ENCODE measurements around the gene MYH13.

MYH13 gene

DNA sequence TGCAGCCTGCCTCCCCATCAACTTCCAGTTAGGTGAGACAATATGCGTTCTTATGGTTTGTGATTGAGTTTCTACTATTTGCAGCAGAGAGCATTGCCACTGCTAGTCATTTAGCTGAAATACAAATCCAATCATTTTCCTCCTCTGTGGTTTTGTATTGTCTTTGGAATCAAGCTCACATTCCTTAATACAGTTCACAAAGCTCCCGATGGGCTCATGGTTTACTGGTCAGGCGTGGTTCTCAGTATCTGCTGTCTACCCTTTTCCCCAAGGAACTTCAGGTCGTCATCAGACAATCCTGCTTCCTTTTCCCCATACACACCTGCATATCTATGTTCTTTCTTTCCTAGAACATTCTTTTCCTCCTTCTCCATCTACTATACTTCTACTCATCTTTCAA lies 104.8 kb downstream of the MYH13 start:
- DNase-seq: no peak
- TF ChIP-seq GATA1 (IDR thresholded peaks at IDR 0.05; ENCODE audit: low read depth, low read length): no peak
- TF ChIP-seq POLR2A (IDR thresholded peaks at IDR 0.05; ENCODE audit: low read length): no peak

GRCh38 chr17:10266296-10266876 lies 106.4 kb downstream of the MYH13 start:
- DNase-seq: no peak
- no peak for TF ChIP-seq GATA1 (IDR thresholded peaks at IDR 0.05; ENCODE audit: low read depth, low read length)
- no peak for TF ChIP-seq POLR2A (IDR thresholded peaks at IDR 0.05; ENCODE audit: low read length)

DNA sequence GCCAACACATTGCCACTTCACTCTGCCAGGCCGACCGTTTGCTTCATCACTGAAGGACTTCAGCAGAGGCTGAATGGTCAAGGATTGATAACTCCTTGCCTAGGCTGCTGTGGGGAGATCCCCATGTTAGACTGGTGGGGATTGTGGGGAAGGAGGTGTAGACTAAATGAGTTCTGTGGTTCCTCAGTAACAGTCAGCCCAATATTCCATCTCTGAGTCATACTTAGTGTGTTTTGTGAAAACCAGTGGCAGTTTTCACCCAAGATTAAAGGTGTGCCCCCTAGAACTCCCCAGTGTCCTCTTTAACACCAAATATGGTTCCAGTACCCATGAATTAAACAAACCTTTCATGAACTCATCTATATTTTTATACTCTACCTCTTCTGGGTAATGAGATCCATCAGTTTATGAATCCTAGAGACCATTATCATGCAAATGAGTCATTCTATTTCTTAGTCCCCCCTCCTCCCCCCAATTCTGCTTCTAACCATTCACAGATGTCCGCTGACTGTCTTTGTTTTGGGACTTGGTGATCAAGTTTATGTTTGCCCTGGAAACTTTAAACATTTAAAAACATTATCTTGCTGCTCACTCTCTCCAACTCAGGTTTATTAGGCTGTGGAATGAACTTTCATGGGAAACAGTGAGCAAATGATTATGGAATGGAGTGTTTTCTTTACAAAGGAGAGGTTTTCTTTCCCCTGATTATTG lies 107.6 kb downstream of the MYH13 start:
- no peak for DNase-seq
- no peak for TF ChIP-seq POLR2A (IDR thresholded peaks at IDR 0.05; ENCODE audit: low read length)

DNA sequence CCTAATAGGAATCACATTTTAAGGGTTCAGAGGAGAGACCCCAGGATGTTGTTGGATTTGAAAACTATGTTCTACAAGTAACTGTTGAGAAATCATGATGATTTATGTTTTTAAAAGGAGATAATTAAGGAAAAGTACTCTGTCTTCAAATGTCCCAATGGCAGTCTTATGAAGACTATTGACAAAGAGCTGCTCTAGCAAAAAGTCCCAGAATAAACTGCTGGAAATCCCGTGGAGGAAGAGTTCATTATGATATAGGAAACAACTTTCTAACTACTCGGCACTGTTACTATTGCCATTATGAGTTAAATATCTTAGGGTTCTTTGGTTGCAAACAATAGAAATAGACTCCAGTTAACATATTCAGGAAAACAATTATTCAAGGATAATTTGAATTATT lies 108.8 kb downstream of the MYH13 start:
- DNase-seq: no peak
- no peak for TF ChIP-seq GATA1 (IDR thresholded peaks at IDR 0.05; ENCODE audit: low read depth, low read length)
- no peak for TF ChIP-seq POLR2A (IDR thresholded peaks at IDR 0.05; ENCODE audit: low read length)

DNA sequence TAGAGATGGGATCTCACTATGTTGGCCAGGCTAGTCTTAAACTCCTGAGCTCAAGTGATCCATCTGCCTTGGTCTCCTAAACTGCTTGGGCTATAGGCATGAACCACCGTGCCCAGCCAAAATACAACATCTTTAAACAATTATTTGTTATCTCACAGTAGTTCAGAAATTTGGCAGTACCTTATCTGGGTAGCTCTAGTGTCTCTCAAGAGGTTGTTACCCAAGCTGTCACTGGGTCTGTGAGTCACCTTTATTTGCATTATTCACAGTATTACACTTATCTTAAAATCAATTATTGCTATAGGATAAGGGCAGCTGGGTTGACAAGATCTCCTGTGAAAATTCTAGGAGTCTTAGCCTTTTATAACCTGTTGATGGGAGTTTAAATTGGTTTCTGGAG lies 110.4 kb downstream of the MYH13 start:
- TF ChIP-seq GATA1 (IDR thresholded peaks at IDR 0.05; ENCODE audit: low read depth, low read length): no peak
- no peak for TF ChIP-seq POLR2A (IDR thresholded peaks at IDR 0.05; ENCODE audit: low read length)
- no peak for DNase-seq

- TF ChIP-seq GATA1 (IDR thresholded peaks at IDR 0.05; ENCODE audit: low read depth, low read length) (no peak), POLR2A (IDR thresholded peaks at IDR 0.05; ENCODE audit: low read length) (no peak)
- no peak for DNase-seq
These were observed 111.7 kb downstream of the MYH13 start for GRCh38 chr17:10261098-10261497.

GRCh38 chr17:10251212-10251948 lies 121.4 kb downstream of the MYH13 start:
- TF ChIP-seq POLR2A (IDR thresholded peaks at IDR 0.05; ENCODE audit: low read length): no peak
- DNase-seq: no peak

All from erythroblast (primary cell).